HEK293 (cell line): Measurements from ENCODE around the gene KRT39.

Source experiments
- BCL11A ChIP-seq: fragments of 450-650 bp; formaldehyde crosslinking; IDR thresholded peaks from 2 replicates; pipeline ENCODE4 v1.5.1; 2016; ENCODE audit warnings: low read depth, missing biosample characterization, missing genetic modification characterization
- OSR2 ChIP-seq: fragments of 450-650 bp; formaldehyde crosslinking; IDR thresholded peaks from 2 replicates; pipeline ENCODE4 v1.5.1; 2016; ENCODE audit warnings: missing biosample characterization, missing genetic modification characterization
- TCF7L2 ChIP-seq: IDR thresholded peaks from 2 replicates; pipeline ENCODE4 v1.6.1; 2011; ENCODE audit warnings: low read depth, mild to moderate bottlenecking, inconsistent platforms, low read length, moderate library complexity, borderline replicate concordance
- ZFP37 ChIP-seq: fragments of 450-650 bp; formaldehyde crosslinking; IDR thresholded peaks from 2 replicates; pipeline ENCODE4 v1.5.1; 2016; ENCODE audit warnings: missing biosample characterization, missing genetic modification characterization
- ZNF521 ChIP-seq: fragments of 450-650 bp; formaldehyde crosslinking; IDR thresholded peaks from 2 replicates; pipeline ENCODE4 v1.5.1; 2017; ENCODE audit warnings: missing biosample characterization, mild to moderate bottlenecking, missing genetic modification characterization
- TF ChIP-seq, protein P1 (sequence below): fragments of 450-650 bp; formaldehyde crosslinking; IDR thresholded peaks from 2 replicates; pipeline ENCODE4 v1.5.1; 2016; ENCODE audit warnings: missing biosample characterization, missing genetic modification characterization
- TF ChIP-seq, protein P2 (sequence below): fragments of 450-650 bp; formaldehyde crosslinking; IDR thresholded peaks from 2 replicates; pipeline ENCODE4 v1.5.1; 2016; ENCODE audit warnings: missing biosample characterization, missing genetic modification characterization
- TF ChIP-seq, protein P3 (sequence below): IDR thresholded peaks from 2 replicates; pipeline ENCODE4 v1.6.1; 2011; ENCODE audit warnings: mild to moderate bottlenecking, low read depth, low read length, borderline replicate concordance

DNA sequence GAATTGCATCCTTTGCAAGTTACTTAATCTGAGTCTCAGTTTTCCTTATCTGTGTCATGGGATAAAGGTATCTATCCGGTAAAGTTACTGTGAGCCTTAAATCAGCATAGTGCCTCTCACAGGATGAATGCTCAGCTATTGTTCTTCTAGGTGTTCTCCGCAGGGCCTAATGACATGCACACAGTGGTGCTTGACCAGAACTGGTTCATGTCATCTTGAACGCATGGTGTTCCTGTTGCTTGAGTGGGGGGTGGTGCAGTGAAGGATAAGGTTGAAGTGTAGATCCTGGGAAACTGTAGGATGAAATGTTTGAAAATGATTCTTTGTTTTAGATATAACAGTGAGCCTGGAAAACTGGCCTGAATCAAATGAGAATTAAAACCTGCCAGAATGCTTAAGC lies 13.4 kb upstream of the KRT39 start:
- TF ChIP-seq TCF7L2 = no peak
- TF ChIP-seq, protein P1, sequence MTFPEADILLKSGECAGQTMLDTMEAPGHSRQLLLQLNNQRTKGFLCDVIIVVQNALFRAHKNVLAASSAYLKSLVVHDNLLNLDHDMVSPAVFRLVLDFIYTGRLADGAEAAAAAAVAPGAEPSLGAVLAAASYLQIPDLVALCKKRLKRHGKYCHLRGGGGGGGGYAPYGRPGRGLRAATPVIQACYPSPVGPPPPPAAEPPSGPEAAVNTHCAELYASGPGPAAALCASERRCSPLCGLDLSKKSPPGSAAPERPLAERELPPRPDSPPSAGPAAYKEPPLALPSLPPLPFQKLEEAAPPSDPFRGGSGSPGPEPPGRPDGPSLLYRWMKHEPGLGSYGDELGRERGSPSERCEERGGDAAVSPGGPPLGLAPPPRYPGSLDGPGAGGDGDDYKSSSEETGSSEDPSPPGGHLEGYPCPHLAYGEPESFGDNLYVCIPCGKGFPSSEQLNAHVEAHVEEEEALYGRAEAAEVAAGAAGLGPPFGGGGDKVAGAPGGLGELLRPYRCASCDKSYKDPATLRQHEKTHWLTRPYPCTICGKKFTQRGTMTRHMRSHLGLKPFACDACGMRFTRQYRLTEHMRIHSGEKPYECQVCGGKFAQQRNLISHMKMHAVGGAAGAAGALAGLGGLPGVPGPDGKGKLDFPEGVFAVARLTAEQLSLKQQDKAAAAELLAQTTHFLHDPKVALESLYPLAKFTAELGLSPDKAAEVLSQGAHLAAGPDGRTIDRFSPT = no peak
- no peak for TF ChIP-seq OSR2
- TF ChIP-seq ZNF521 = no peak
- no peak for TF ChIP-seq ZFP37
- TF ChIP-seq, protein P2, sequence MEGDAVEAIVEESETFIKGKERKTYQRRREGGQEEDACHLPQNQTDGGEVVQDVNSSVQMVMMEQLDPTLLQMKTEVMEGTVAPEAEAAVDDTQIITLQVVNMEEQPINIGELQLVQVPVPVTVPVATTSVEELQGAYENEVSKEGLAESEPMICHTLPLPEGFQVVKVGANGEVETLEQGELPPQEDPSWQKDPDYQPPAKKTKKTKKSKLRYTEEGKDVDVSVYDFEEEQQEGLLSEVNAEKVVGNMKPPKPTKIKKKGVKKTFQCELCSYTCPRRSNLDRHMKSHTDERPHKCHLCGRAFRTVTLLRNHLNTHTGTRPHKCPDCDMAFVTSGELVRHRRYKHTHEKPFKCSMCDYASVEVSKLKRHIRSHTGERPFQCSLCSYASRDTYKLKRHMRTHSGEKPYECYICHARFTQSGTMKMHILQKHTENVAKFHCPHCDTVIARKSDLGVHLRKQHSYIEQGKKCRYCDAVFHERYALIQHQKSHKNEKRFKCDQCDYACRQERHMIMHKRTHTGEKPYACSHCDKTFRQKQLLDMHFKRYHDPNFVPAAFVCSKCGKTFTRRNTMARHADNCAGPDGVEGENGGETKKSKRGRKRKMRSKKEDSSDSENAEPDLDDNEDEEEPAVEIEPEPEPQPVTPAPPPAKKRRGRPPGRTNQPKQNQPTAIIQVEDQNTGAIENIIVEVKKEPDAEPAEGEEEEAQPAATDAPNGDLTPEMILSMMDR (tag by site-specific recombination) = no peak
- TF ChIP-seq, protein P3, sequence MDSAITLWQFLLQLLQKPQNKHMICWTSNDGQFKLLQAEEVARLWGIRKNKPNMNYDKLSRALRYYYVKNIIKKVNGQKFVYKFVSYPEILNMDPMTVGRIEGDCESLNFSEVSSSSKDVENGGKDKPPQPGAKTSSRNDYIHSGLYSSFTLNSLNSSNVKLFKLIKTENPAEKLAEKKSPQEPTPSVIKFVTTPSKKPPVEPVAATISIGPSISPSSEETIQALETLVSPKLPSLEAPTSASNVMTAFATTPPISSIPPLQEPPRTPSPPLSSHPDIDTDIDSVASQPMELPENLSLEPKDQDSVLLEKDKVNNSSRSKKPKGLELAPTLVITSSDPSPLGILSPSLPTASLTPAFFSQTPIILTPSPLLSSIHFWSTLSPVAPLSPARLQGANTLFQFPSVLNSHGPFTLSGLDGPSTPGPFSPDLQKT = no peak
- no peak for TF ChIP-seq BCL11A (tag by site-specific recombination)
